ENCODE measurements around the gene ERBIN. TPM values are rescaled to one million over a fixed set of nuclear protein-coding genes. Genes with fewer than 3 reads are reported as not detected.
A peak's percentile ranks its signal among the peaks of the same experiment; 100 is the strongest.
"Not testable (repeated sequence)": the region's sequence is repeated elsewhere in the genome, so short reads cannot be mapped to it uniquely, and the experiment has no call there.

Gene ERBIN
- total and polyA plus RNA-seq, 2 experiments from 2014 or later, result 46.4 to 112 TPM

GRCh38 chr5:65954200-65954599, 27.8 kb downstream of the ERBIN start:
- Histone ChIP-seq H3K27me3 (replicated peaks; ENCODE audit: insufficient read depth) (no peaks in the 10 kb centered on the region), H3K4me2 (ENCODE audit: unreplicated experiment) (no peak overlapping the region), H3K27ac (no peak overlapping the region), H2AFZ (no peak overlapping the region), H3K79me2 (ENCODE audit: insufficient read depth) (peaks cover 99% of the 10 kb centered on the region), H3K4me3 (no peak overlapping the region), H3K36me3 (ENCODE audit: low read depth) (0 out of 2 replicates have a peak, but pooled peaks cover 3% of the 10 kb centered on the region), H4K20me1 (ENCODE audit: insufficient read depth) (peaks cover 44% of the 10 kb centered on the region), H3F3A (ENCODE audit: insufficient read depth) (peaks cover 42% of the 10 kb centered on the region; the same call in 1 of the 2 replicates), H3K4me1 (ENCODE audit: insufficient read depth) (peaks cover 14% of the 10 kb centered on the region; the same call in 1 of the 2 replicates), H3K9me3 (ENCODE audit: low read depth) (no peaks in the 10 kb centered on the region), H3K9ac (no peak overlapping the region), H3K9me2 (ENCODE audit: insufficient read depth) (no peaks in the 10 kb centered on the region)
- no peak for TF ChIP-seq EZH2 (IDR thresholded peaks at IDR 0.05; ENCODE audit: insufficient read depth, poor library complexity, severe bottlenecking)
- no peak for TF ChIP-seq EZH2phosphoT487 (IDR thresholded peaks at IDR 0.05; ENCODE audit: insufficient read depth, low read depth)
- WGBS, 2 experiments (ENCODE audit: low coverage in 1 of 2, low lambda C conversion rate in 2 of 2, missing lambda C conversion rate in 2 of 2), result 95 to 96% methylated on average over 3 of the region's 3 CpGs
- in situ Hi-C loops (cut with MboI), result no loop called here
- DNase-seq, result no peak

- Histone ChIP-seq H3K9ac (no peak overlapping the region), H3K36me3 (ENCODE audit: low read depth) (0 out of 2 replicates have a peak, but pooled peaks cover 5% of the 10 kb centered on the region), H3K79me2 (ENCODE audit: insufficient read depth) (peaks cover 99% of the 10 kb centered on the region), H3K9me2 (ENCODE audit: insufficient read depth) (no peaks in the 10 kb centered on the region), H3K27ac (no peak overlapping the region), H2AFZ (no peak overlapping the region), H3K27me3 (replicated peaks; ENCODE audit: insufficient read depth) (no peaks in the 10 kb centered on the region), H3F3A (ENCODE audit: insufficient read depth) (peaks cover 41% of the 10 kb centered on the region; the same call in 1 of the 2 replicates), H3K4me3 (no peak overlapping the region), H4K20me1 (ENCODE audit: insufficient read depth) (peaks cover 50% of the 10 kb centered on the region), H3K4me2 (ENCODE audit: unreplicated experiment) (no peak overlapping the region), H3K9me3 (ENCODE audit: low read depth) (no peaks in the 10 kb centered on the region), H3K4me1 (ENCODE audit: insufficient read depth) (peaks cover 13% of the 10 kb centered on the region; the same call in 1 of the 2 replicates)
- DNase-seq, result no peak
- TF ChIP-seq EZH2phosphoT487 (IDR thresholded peaks at IDR 0.05; ENCODE audit: insufficient read depth, low read depth) (no peak), EZH2 (IDR thresholded peaks at IDR 0.05; ENCODE audit: insufficient read depth, poor library complexity, severe bottlenecking) (no peak)
- in situ Hi-C loops (cut with MboI), result no loop called here
- WGBS, 2 experiments (ENCODE audit: low coverage in 1 of 2, low lambda C conversion rate in 2 of 2, missing lambda C conversion rate in 2 of 2), result 96 to 99% methylated on average over 3 of the region's 3 CpGs
Observed at GRCh38 chr5:65955746-65956145, 29.4 kb downstream of the ERBIN start.

DNA sequence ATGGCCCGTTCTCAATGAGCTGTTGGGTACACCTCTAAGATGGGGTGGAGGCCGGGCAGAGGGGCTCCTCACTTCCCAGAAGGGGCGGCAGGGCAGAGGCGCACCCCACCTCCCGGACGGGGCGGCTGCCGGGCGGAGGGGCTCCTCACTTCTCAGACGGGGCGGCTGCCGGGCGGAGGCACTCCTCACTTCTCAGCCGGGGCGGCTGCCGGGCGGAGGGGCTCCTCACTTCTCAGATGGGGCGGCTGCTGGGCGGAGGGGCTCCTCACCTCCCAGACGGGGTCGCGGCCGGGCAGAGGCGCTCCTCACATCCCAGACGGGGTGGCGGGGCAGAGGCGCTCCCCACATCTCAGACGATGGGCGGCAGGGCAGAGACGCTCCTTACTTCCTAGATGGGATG, 31.3 kb downstream of the ERBIN start:
- WGBS, 2 experiments (ENCODE audit: low coverage in 1 of 2, low lambda C conversion rate in 2 of 2, missing lambda C conversion rate in 2 of 2), result 95 to 97% methylated on average over 7 to 30 of the region's 30 CpGs
- H3K27me3 ChIP-seq (replicated peaks; ENCODE audit: insufficient read depth); H3K36me3 ChIP-seq (ENCODE audit: low read depth); DNase-seq; H2AFZ ChIP-seq; H3K27ac ChIP-seq; H3K9ac ChIP-seq; H3K4me2 ChIP-seq (ENCODE audit: unreplicated experiment); H3K9me2 ChIP-seq (ENCODE audit: insufficient read depth); in situ Hi-C loops (cut with MboI); H3K9me3 ChIP-seq (ENCODE audit: low read depth); H3K4me3 ChIP-seq: not testable (repeated sequence)
- Histone ChIP-seq H3F3A (ENCODE audit: insufficient read depth) (peaks cover 52% of the 10 kb centered on the region), H3K79me2 (ENCODE audit: insufficient read depth) (peaks cover 99% of the 10 kb centered on the region), H4K20me1 (ENCODE audit: insufficient read depth) (peaks cover 61% of the 10 kb centered on the region), H3K4me1 (ENCODE audit: insufficient read depth) (peaks cover 19% of the 10 kb centered on the region)

DNA sequence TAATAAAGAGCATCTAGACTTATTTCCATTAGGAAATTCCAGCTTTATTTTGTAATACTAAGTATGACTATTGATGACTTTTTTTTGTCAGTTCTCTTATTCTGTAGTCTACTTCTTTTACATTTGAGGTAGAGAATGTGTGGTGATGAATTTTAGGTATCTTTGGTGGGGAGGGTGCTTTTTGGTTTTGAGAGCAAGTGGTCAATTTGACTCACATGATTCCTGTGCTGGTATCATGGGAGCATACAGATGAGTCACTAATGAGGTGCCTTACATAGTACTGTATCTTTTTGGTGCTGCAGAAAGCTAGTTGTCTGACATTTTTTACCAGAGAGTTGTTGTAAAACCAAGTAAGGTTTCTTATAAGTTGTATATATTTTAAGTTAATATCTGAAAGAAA, 35.3 kb downstream of the ERBIN start:
- H3K36me3 ChIP-seq (ENCODE audit: low read depth), result 0 out of 2 replicates have a peak, but pooled peaks cover 11% of the 10 kb centered on the region
- peak overlapping the region; percentile 33 for H3K4me2 ChIP-seq (ENCODE audit: unreplicated experiment)
- H3K27me3 ChIP-seq (replicated peaks; ENCODE audit: insufficient read depth), result no peaks in the 10 kb centered on the region
- H3K4me3 ChIP-seq, result peak overlapping the region; percentile 24; the same call in 1 of the 2 replicates
- TF ChIP-seq EZH2 (IDR thresholded peaks at IDR 0.05; ENCODE audit: insufficient read depth, poor library complexity, severe bottlenecking) (no peak), EZH2phosphoT487 (IDR thresholded peaks at IDR 0.05; ENCODE audit: insufficient read depth, low read depth) (no peak)
- H4K20me1 ChIP-seq (ENCODE audit: insufficient read depth), result peaks cover 59% of the 10 kb centered on the region
- peak overlapping the region; percentile 29 for H3K27ac ChIP-seq
- no peaks in the 10 kb centered on the region for H3K9me3 ChIP-seq (ENCODE audit: low read depth)
- H3K4me1 ChIP-seq (ENCODE audit: insufficient read depth), result peaks cover 36% of the 10 kb centered on the region
- H3F3A ChIP-seq (ENCODE audit: insufficient read depth), result peaks cover 58% of the 10 kb centered on the region
- in situ Hi-C loops (cut with MboI), result no loop called here
- H3K9ac ChIP-seq, result no peak overlapping the region
- H3K79me2 ChIP-seq (ENCODE audit: insufficient read depth), result peaks cover 99% of the 10 kb centered on the region
- peak; percentile 75 for DNase-seq
- H2AFZ ChIP-seq, result no peak overlapping the region
- no peaks in the 10 kb centered on the region for H3K9me2 ChIP-seq (ENCODE audit: insufficient read depth)

All from GM23248 (cell line).